ES-I3 (cell line): ENCODE data around the gene VWA7.
A peak's percentile ranks its signal among the peaks of the same experiment; 100 is the strongest.
"Not testable (repeated sequence)": the region's sequence is repeated elsewhere in the genome, so short reads cannot be mapped to it uniquely, and the experiment has no call there.

Source experiments
- H3K36me3 ChIP-seq: 2 replicates; pipeline ENCODE4 v1.6.1; 2013; ENCODE audit warnings: mild to moderate bottlenecking, low read length, control low read depth, moderate library complexity; ENCODE audit not compliant: insufficient read depth
- H3K4me1 ChIP-seq: 2 replicates; pipeline ENCODE4 v1.6.1; 2013; ENCODE audit warnings: mild to moderate bottlenecking, control low read depth, low read length; ENCODE audit not compliant: insufficient read depth
- H3K9ac ChIP-seq: 2 replicates; pipeline ENCODE4 v1.6.1; 2013; ENCODE audit warnings: low read depth, mild to moderate bottlenecking, low read length, moderate library complexity
- H3K9me3 ChIP-seq: 2 replicates; pipeline ENCODE4 v1.6.1; 2013; ENCODE audit warnings: mild to moderate bottlenecking, low read length, moderate library complexity; ENCODE audit not compliant: control insufficient read depth, insufficient read depth

VWA7 gene, protein sequence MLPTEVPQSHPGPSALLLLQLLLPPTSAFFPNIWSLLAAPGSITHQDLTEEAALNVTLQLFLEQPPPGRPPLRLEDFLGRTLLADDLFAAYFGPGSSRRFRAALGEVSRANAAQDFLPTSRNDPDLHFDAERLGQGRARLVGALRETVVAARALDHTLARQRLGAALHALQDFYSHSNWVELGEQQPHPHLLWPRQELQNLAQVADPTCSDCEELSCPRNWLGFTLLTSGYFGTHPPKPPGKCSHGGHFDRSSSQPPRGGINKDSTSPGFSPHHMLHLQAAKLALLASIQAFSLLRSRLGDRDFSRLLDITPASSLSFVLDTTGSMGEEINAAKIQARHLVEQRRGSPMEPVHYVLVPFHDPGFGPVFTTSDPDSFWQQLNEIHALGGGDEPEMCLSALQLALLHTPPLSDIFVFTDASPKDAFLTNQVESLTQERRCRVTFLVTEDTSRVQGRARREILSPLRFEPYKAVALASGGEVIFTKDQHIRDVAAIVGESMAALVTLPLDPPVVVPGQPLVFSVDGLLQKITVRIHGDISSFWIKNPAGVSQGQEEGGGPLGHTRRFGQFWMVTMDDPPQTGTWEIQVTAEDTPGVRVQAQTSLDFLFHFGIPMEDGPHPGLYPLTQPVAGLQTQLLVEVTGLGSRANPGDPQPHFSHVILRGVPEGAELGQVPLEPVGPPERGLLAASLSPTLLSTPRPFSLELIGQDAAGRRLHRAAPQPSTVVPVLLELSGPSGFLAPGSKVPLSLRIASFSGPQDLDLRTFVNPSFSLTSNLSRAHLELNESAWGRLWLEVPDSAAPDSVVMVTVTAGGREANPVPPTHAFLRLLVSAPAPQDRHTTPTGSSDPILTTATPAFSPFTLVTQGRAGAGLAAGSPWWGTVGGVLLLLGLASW

DNA sequence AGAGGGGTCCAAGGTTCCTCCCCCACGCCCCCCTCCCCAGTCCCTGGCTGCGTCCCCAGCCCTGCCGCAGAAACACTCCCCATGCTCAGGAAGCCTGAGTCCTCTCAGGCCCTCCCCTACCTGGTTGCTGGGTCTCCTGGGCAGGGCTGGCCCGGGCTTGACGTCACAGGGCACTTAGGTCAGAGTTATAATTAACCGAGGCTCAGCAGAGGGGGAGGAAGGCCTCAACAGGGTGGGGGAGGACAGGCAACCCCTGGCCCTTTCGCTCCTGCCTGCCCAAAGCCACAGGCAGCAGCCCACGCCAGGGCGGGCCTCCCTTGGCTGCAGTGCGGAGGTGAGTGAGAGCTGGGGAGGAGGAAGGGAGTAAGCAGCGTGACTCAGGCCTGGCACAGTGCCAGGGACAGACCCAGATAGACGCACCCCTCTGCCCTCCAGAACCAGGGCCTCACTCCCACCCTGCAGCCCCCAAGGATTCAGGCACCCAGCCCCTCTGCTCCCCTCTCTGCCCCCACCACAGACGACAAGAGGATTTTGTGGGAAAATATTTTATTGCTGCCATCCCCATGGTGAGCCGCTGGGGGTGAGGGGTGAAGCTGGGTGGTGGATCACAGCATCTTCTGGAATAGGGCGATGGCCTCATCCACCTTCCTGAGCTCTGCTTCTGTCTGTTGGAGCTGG, at the start of gene VWA7:
VWA7 (minus strand) TSS at position 340 of the 678 bp plus-strand sequence. CDS start 549 bp downstream, outside the sequence.
- H3K36me3 ChIP-seq, result peaks cover 3% of the 10 kb centered on the region; the same call in 1 of the 2 replicates
- H3K4me1 ChIP-seq, result no peaks in the 10 kb centered on the region; the same call in 1 of the 2 replicates
- H3K9me3 ChIP-seq, result no peaks in the 10 kb centered on the region
- H3K9ac ChIP-seq, result peak within 1 kb of the TSS; percentile 17; the same call in 1 of the 2 replicates

DNA sequence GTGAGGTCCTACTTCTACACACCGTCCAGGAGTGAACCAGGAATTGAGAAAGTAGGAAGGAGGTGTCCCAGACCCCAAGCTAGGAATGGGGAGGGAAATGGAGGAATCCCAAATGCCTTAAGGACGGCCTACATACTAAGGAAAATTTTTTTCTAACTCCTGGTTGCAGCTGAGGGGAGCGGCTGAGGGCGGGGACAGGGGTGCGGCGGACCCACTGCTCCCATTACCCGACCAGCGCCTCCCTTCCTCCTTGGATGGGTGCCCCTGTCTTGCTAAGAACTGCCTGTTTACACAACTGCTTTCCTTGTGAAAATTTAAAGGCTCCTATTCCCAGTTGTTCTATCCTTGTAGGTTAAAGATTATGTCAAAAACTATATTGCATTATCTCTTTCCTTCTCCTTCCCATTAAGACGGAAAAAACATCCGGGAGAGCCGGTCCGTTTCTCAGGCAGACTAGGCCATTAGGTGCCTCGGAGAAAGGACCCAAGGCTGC, 49.7 kb upstream of the VWA7 start:
- peak overlapping the region; percentile 67 for H3K9ac ChIP-seq
- H3K9me3 ChIP-seq, result no peaks in the 10 kb centered on the region
- H3K4me1 ChIP-seq, result peaks cover 5% of the 10 kb centered on the region
- no peaks in the 10 kb centered on the region for H3K36me3 ChIP-seq

DNA sequence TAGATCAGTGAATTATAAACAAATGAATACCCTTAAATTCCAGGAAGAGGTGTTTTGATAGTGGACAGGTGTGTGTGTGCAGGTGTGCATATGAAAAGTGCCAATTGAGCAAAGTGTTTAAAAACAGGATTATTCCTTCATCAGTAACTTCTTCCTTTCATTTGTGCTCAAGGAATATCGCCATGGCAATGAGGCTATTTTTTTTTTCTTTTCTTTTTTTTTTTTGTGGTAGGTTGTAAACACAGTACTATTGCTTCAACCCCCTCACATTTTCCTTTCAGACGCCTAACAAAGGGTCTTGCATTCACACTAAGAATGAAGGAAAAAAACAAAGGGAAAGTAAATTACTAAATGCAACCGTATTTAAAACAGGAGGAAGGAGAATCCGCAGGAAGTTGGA, 48.4 kb upstream of the VWA7 start:
- H3K36me3 ChIP-seq, result no peaks in the 10 kb centered on the region
- peaks cover 5% of the 10 kb centered on the region for H3K4me1 ChIP-seq
- H3K9me3 ChIP-seq, result no peaks in the 10 kb centered on the region
- no peak overlapping the region for H3K9ac ChIP-seq

DNA sequence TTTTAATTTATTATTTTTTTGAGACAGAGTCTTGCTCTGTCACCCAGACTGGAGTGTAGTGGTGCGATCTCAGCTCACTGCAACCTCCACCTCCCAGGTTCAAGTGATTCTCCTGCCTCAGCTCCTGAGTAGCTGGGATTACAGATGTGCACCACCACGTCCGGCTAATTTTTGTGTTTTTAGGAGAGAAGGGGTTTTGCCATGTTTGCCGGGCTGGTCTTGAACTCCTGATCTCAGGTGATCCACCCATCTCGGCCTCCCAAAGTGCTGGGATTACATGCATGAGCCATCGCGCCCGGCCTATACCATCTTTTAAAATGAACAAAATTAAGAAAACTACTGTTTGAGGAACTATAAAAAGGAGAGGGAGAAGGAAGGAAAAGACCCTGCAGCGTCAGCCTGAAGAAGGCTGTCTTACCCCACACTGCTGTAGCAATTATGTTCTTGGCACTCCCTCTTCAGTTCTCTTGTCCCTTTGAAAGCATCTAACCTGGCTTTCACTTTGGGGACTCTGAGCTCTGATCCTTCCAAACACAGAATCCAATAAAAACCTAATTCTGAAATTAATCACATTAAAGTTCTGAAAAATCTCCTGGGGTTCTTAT, 46.6 kb upstream of the VWA7 start:
- not testable (repeated sequence) for H3K4me1 ChIP-seq, H3K9ac ChIP-seq, H3K9me3 ChIP-seq, H3K36me3 ChIP-seq

DNA sequence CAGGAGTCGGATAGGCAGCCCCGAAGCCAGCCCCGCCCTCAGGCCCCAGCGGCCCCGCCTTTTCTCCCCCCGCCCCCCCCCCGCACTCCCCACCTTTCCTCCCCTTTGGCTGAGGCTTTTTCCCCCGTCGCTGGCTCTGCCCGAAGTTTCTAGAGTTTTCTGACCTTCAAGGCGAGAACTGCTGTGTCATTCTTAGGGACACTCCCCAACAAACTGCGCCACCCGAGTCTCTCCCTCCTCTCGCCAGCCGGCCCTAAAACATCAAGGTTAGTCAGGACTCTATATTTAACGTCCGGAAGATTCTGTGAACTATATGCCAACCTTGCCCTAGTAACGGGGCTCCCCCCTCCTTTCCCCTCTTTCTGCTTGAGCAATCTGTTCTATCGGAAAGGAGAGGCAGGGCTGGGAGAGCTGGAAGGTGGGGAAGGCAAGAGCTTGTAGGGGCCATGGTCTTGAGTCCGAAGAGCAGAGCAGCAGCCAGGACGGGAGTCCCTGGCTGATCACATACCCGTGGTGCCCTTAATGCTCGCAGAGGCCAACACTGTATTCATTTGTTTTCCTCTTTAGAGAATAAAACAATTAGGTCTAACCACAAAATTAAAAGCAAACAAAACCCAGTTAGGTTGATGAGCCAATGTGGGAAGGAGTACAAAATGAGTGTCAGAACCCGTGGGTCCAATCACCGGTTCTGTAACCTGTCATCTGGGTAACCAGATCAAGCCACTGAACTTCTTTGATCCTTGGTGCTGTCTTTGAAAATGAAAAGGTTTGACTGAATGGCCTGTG, 45.1 kb upstream of the VWA7 start:
- Histone ChIP-seq H3K9me3 (no peaks in the 10 kb centered on the region), H3K4me1 (peaks cover 7% of the 10 kb centered on the region), H3K36me3 (no peaks in the 10 kb centered on the region), H3K9ac (peak overlapping the region; percentile 76)

DNA sequence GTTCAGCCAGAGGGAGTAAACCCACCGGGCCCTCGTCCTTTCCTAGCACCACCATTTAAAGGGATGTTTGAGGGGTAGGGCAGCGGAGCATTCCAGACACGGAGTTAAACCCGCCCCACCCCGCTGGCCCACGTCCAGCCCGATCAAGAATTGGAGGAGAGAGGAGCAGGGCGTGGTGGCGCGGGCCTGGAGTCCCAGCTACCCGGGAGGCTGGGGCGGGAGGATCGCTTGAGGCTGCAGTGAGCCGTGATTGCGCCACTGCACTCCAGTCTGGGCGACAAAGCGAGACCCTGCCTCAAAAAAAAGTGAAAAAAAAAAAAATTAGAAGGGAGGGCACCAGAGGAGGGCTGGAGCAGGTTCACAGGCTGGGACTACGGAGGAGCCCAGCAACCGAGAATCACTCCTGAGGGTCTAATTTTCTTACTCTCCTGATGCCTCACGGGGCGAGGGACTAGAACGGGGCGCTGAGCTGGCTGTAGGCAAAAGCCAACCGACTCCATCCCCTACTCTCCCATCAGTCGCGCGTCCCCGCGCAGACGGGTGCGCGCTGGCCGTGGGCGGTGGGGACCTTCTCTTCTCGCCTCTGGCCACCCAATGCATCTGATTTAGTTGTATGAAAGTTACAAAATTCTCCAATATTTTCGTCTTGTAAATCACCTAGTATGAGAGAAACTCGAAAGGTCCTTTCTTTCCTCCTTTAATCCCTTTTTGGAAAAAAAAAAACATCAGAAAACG, 44.3 kb upstream of the VWA7 start:
- Histone ChIP-seq H3K9ac (peak overlapping the region; percentile 76), H3K9me3 (no peaks in the 10 kb centered on the region), H3K36me3 (no peaks in the 10 kb centered on the region), H3K4me1 (peaks cover 7% of the 10 kb centered on the region)

DNA sequence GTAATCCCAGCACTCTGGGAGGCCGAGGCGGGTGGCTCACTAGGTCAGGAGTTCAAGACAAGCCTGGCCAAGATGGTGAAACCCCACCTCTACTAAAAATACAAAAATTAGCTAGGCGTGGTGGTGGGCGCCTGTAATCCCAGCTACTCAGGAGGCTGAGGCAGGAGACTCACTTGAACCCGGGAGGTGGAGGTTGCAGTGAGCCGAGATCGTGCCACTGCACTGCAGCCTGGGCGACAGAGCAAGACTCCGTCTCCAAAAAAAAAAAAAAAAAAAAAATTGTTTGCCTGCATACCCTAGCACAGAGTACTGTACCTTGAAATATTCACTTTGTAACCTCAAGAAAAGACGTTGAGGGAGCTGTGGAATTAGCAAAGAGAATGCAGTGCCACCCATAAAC, 43.3 kb upstream of the VWA7 start:
- H3K9me3 ChIP-seq, H3K4me1 ChIP-seq, H3K9ac ChIP-seq, H3K36me3 ChIP-seq: not testable (repeated sequence)

DNA sequence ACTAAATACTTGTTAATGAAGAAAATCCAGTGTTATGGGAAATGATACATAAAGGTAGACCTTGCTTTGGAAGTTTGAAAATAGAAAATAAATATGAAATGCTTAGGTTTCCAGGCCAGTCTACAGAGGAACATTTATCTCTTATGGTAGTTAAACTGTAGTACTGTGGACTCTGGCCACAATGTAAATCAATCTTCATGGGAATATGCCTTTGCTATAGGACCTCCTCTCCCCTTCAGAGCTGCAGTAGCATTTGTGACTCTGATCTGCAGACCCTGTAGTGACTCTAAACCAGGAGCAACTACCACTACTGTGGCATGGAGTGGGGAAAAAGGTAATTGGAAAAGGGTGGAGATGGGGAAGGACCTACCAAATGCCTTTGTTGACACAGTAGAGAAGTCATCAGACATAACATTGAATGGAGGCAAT, 42.8 kb upstream of the VWA7 start:
- H3K9me3 ChIP-seq, result no peaks in the 10 kb centered on the region
- no peak overlapping the region for H3K9ac ChIP-seq
- H3K36me3 ChIP-seq, result no peaks in the 10 kb centered on the region
- 0 out of 2 replicates have a peak, but pooled peaks cover 3% of the 10 kb centered on the region for H3K4me1 ChIP-seq

DNA sequence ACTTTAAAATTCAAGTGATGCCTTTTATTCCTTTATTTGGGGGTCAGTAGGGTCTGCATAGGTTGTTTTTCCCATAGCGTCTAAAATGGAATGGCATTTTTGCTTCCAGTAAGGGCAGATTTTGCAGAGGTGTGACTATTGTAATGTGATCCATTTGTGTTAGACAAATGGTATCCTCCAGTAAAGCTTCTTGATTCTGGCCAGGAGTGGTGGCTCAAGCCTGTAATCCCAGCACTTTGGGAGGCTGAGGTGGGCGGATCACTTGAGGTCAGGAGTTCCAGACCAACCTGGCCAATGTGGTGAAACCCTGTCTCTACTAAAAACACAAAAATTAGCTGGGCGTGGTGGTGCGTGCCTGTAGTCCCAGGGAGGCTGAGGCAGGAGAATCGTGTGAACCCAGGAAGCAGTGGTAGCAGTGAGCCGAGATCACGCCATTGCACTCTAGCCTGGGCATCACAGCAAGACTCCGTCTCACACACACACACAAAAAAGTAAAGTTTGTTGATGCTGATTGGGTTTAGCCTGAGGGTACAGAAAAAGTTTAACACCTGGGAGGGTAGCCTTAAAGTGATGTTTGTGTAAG, 40.9 kb upstream of the VWA7 start:
- H3K4me1 ChIP-seq, H3K9me3 ChIP-seq, H3K36me3 ChIP-seq, H3K9ac ChIP-seq: not testable (repeated sequence)

DNA sequence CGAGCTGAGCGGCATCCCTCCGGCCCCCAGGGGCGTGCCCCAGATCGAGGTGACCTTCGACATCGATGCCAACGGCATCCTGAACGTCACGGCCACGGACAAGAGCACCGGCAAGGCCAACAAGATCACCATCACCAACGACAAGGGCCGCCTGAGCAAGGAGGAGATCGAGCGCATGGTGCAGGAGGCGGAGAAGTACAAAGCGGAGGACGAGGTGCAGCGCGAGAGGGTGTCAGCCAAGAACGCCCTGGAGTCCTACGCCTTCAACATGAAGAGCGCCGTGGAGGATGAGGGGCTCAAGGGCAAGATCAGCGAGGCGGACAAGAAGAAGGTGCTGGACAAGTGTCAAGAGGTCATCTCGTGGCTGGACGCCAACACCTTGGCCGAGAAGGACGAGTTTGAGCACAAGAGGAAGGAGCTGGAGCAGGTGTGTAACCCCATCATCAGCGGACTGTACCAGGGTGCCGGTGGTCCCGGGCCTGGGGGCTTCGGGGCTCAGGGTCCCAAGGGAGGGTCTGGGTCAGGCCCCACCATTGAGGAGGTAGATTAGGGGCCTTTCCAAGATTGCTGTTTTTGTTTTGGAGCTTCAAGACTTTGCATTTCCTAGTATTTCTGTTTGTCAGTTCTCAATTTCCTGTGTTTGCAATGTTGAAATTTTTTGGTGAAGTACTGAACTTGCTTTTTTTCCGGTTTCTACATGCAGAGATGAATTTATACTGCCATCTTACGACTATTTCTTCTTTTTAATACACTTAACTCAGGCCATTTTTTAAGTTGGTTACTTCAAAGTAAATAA, 40.2 kb upstream of the VWA7 start:
- H3K4me1 ChIP-seq, H3K9me3 ChIP-seq, H3K36me3 ChIP-seq: not testable (repeated sequence)
- H3K9ac ChIP-seq, result peak overlapping the region; percentile 21; the same call in 1 of the 2 replicates

DNA sequence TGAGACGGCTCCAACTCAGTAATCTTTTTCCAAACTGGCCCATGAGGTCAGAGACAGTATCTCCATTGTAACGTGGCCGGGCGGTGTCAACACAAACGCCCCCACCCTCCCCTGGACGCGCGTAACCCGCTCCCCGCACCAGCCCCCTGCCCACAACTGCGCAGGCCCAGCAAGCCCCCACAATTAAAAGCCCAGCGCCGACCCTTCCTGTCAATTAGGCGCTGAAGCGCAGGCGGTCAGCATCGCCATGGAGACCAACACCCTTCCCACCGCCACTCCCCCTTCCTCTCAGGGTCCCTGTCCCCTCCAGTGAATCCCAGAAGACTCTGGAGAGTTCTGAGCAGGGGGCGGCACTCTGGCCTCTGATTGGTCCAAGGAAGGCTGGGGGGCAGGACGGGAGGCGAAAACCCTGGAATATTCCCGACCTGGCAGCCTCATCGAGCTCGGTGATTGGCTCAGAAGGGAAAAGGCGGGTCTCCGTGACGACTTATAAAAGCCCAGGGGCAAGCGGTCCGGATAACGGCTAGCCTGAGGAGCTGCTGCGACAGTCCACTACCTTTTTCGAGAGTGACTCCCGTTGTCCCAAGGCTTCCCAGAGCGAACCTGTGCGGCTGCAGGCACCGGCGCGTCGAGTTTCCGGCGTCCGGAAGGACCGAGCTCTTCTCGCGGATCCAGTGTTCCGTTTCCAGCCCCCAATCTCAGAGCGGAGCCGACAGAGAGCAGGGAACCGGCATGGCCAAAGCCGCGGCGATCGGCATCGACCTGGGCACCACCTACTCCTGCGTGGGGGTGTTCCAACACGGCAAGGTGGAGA, 38.1 kb upstream of the VWA7 start, which contains the start of the genes HSPA1A and HSPA1L:
HSPA1A (plus strand) TSS at position 519 of the 814 bp plus-strand sequence; CDS start at position 733, 214 bp downstream.
HSPA1L (minus strand) TSS at position 259 of the 814 bp plus-strand sequence. CDS start 3,311 bp downstream, outside the sequence.
- Histone ChIP-seq H3K4me1 (0 out of 2 replicates have a peak, but pooled peaks cover 3% of the 10 kb centered on the region), H3K9ac (peak within 1 kb of the TSS; percentile 79), H3K36me3 (no peaks in the 10 kb centered on the region), H3K9me3 (no peaks in the 10 kb centered on the region)
